Stimulated activated CD4-positive, alpha-beta T cell treated with anti-CD3 and anti-CD28 coated beads, Interleukin-4, amount 100 ng/mL, for 48 hours (primary cell): ENCODE data around the gene PTPRQ.

Experiments used
- DNase-seq, 2 donors: peaks; one replicate each; pipeline ENCODE4 v3.0.0-alpha.2; 2020; ENCODE audit warnings: low read depth in 2 of 2

Gene PTPRQ

GRCh38 chr12:80556566-80556965, 112.5 kb downstream of the PTPRQ start:
- DNase-seq: no peak

GRCh38 chr12:80559766-80560165, 115.7 kb downstream of the PTPRQ start:
- no peak for DNase-seq

- no peak for DNase-seq
Measured at GRCh38 chr12:80565271-80565670, 121.2 kb downstream of the PTPRQ start.

- no peak for DNase-seq
Measured at GRCh38 chr12:80567401-80567800, 123.4 kb downstream of the PTPRQ start.

GRCh38 chr12:80576641-80577418, 132.8 kb downstream of the PTPRQ start:
- DNase-seq: no peak

GRCh38 chr12:80580254-80580653, 136.2 kb downstream of the PTPRQ start:
- no peak for DNase-seq

GRCh38 chr12:80581783-80582182, 137.7 kb downstream of the PTPRQ start:
- DNase-seq: no peak

- DNase-seq: no peak
Measured at GRCh38 chr12:80582431-80582830, 138.4 kb downstream of the PTPRQ start.

- DNase-seq: no peak
Measured at GRCh38 chr12:80589077-80589476, 145.0 kb downstream of the PTPRQ start.

GRCh38 chr12:80590085-80590484, 146.1 kb downstream of the PTPRQ start:
- no peak for DNase-seq

- no peak for DNase-seq
Measured at GRCh38 chr12:80593766-80594165, 149.7 kb downstream of the PTPRQ start.

GRCh38 chr12:80596509-80596908, 152.5 kb downstream of the PTPRQ start:
- no peak for DNase-seq

- no peak for DNase-seq
Measured at GRCh38 chr12:80598004-80598606, 154.1 kb downstream of the PTPRQ start.

- no peak for DNase-seq
Measured at GRCh38 chr12:80602455-80602854, 158.4 kb downstream of the PTPRQ start.

- DNase-seq: no peak
Measured at GRCh38 chr12:80607361-80608135, 163.5 kb downstream of the PTPRQ start.

- no peak for DNase-seq
Measured at GRCh38 chr12:80617733-80618132, 173.7 kb downstream of the PTPRQ start.

GRCh38 chr12:80620281-80620680, 176.2 kb downstream of the PTPRQ start:
- DNase-seq: no peak

- DNase-seq: no peak
Measured at GRCh38 chr12:80622271-80622670, 178.2 kb downstream of the PTPRQ start.

GRCh38 chr12:80625051-80625450, 181.0 kb downstream of the PTPRQ start:
- DNase-seq: no peak

- no peak for DNase-seq
Measured at GRCh38 chr12:80625901-80626300, 181.9 kb downstream of the PTPRQ start.

- DNase-seq: no peak
Measured at GRCh38 chr12:80627782-80628181, 183.7 kb downstream of the PTPRQ start.

- no peak for DNase-seq
Measured at GRCh38 chr12:80632835-80633234, 188.8 kb downstream of the PTPRQ start.

- DNase-seq: no peak
Measured at GRCh38 chr12:80634903-80635302, 190.9 kb downstream of the PTPRQ start.
